HFFc6 (cell line): ENCODE data around the gene CPD. TPM values are rescaled to one million over a fixed set of nuclear protein-coding genes. Genes with fewer than 3 reads are reported as not detected.

Source experiments
- DNase-seq: peaks from one replicate; pipeline ENCODE4 v3.0.0-alpha.2; 2018
- H3K27ac Mint-ChIP-seq: 2 replicates; pipeline ENCODE4 v1.8.0; 2020; ENCODE audit warnings: mild to moderate bottlenecking, mixed read lengths
- H3K27me3 Mint-ChIP-seq: 2 replicates; pipeline ENCODE4 v1.8.0; 2021; ENCODE audit warnings: mild to moderate bottlenecking, moderate library complexity, mixed read lengths; ENCODE audit not compliant: insufficient read depth
- H3K36me3 Mint-ChIP-seq: 2 replicates; pipeline ENCODE4 v1.8.0; 2021; ENCODE audit warnings: low read depth, mixed read lengths
- H3K4me1 Mint-ChIP-seq: 2 replicates; pipeline ENCODE4 v1.8.0; 2020; ENCODE audit warnings: low read depth, mixed read lengths
- H3K4me3 Mint-ChIP-seq: 2 replicates; pipeline ENCODE4 v1.8.0; 2020; ENCODE audit warnings: mild to moderate bottlenecking, moderate library complexity, mixed read lengths
- H3K9me3 Mint-ChIP-seq: 2 replicates; pipeline ENCODE4 v1.8.0; 2020; ENCODE audit warnings: mild to moderate bottlenecking, mixed read lengths
- CTCF ChIP-seq: fragments of 200-600 bp; sonication (generic); IDR thresholded peaks from 2 replicates; pipeline ENCODE4 v1.5.0; 2021; ENCODE audit warnings: antibody characterized with exemption, mild to moderate bottlenecking
- total RNA-seq, 6 experiments: library from RNA; stranded (reverse); fragmentation: NEBNext Ultra II Directional; extraction: Animal tissue kit (Norgen Biotek cat#: 25700); gene quantifications; 2 replicates in 1 of 6; 3 replicates in 5 of 6; pipeline ENCODE4 v1.2.3, GENCODE V29; 2021

CPD gene
- total RNA-seq, 6 experiments from 2014 or later, result 45.9 to 57.4 (median 49.7) TPM

GRCh38 chr17:30505868-30506417, 127.2 kb downstream of the CPD start:
- DNase-seq, result no peak
- Mint-ChIP-seq H3K9me3 (no peaks in the 10 kb centered on the region), H3K36me3 (peaks cover 21% of the 10 kb centered on the region)

GRCh38 chr17:30506481-30506880, 127.8 kb downstream of the CPD start:
- H3K4me1 Mint-ChIP-seq, result peaks cover 22% of the 10 kb centered on the region
- no peak for TF ChIP-seq CTCF
- H3K27me3 Mint-ChIP-seq, result peaks cover 2% of the 10 kb centered on the region; the same call in 1 of the 2 replicates
- H3K36me3 Mint-ChIP-seq, result peaks cover 17% of the 10 kb centered on the region; the same call in 1 of the 2 replicates
- H3K27ac Mint-ChIP-seq, result no peak overlapping the region
- no peak overlapping the region for H3K4me3 Mint-ChIP-seq
- no peak for DNase-seq
- H3K9me3 Mint-ChIP-seq, result no peaks in the 10 kb centered on the region

More at GRCh38 chr17:30505868-30506417, 127.2 kb downstream of the CPD start:
- Mint-ChIP-seq H3K27me3 (peaks cover 2% of the 10 kb centered on the region; the same call in 1 of the 2 replicates), H3K4me1 (peaks cover 22% of the 10 kb centered on the region), H3K4me3 (no peak overlapping the region), H3K27ac (no peak overlapping the region)
- TF ChIP-seq CTCF, result no peak

GRCh38 chr17:30513346-30513745, 134.6 kb downstream of the CPD start:
- H3K4me3 Mint-ChIP-seq, result no peak overlapping the region
- DNase-seq, result no peak
- H3K4me1 Mint-ChIP-seq, result peaks cover 18% of the 10 kb centered on the region
- no peaks in the 10 kb centered on the region for H3K9me3 Mint-ChIP-seq
- no peak for TF ChIP-seq CTCF
- H3K27me3 Mint-ChIP-seq, result no peaks in the 10 kb centered on the region
- no peak overlapping the region for H3K27ac Mint-ChIP-seq
- H3K36me3 Mint-ChIP-seq, result peaks cover 22% of the 10 kb centered on the region

- H3K27me3 Mint-ChIP-seq, result no peaks in the 10 kb centered on the region
- no peak for TF ChIP-seq CTCF
- H3K4me3 Mint-ChIP-seq, result no peak overlapping the region
- H3K36me3 Mint-ChIP-seq, result peaks cover 22% of the 10 kb centered on the region
- no peak for DNase-seq
- peaks cover 34% of the 10 kb centered on the region for H3K4me1 Mint-ChIP-seq
- no peak overlapping the region for H3K27ac Mint-ChIP-seq
- H3K9me3 Mint-ChIP-seq, result no peaks in the 10 kb centered on the region
These were observed 136.3 kb downstream of the CPD start for GRCh38 chr17:30514895-30515596.

GRCh38 chr17:30517786-30518185, 139.1 kb downstream of the CPD start:
- Mint-ChIP-seq H3K36me3 (peaks cover 40% of the 10 kb centered on the region), H3K27ac (peak overlapping the region; percentile 96), H3K9me3 (no peaks in the 10 kb centered on the region), H3K27me3 (no peaks in the 10 kb centered on the region), H3K4me3 (no peak overlapping the region), H3K4me1 (peaks cover 56% of the 10 kb centered on the region)
- peak; percentile 21 for DNase-seq
- no peak for TF ChIP-seq CTCF
